GM23338 (cell line): Measurements from ENCODE around the gene UGT1A1.

Source experiments
- CREB1 ChIP-seq: fragments of 250-450 bp; sonication (Bioruptor Pico); IDR thresholded peaks from 2 replicates; pipeline ENCODE4 v1.5.0; 2020; ENCODE audit warnings: low read depth, mild to moderate bottlenecking, moderate library complexity
- CTCF ChIP-seq, 2 experiments: fragments of 200-600 bp in 1 of 2; sonication (generic) in 1 of 2; conservative IDR thresholded peaks; 2 replicates each; pipeline versions ENCODE4 v1.5.1 to v1.6.1; 2016 to 2017; ENCODE audit warnings: antibody characterized with exemption in 2 of 2, low read depth in 2 of 2, mild to moderate bottlenecking in 2 of 2, moderate library complexity in 1 of 2
- EZH2 ChIP-seq: fragments of 200-600 bp; sonication (generic); IDR thresholded peaks from one replicate; pipeline ENCODE4 v1.8.0; 2017; ENCODE audit warnings: antibody characterized with exemption, mild to moderate bottlenecking, low read depth; ENCODE audit not compliant: unreplicated experiment

GRCh38 chr2:233772583-233772982 lies 12.5 kb downstream of the UGT1A1 start:
- no peak for TF ChIP-seq CTCF (conservative IDR thresholded peaks at IDR 0.05; ENCODE audit: low read depth in 2 of 2)
- no peak for TF ChIP-seq EZH2
- no peak for TF ChIP-seq CREB1
